Psoas muscle (tissue), 8 donors: ENCODE results near the gene CASKIN1. TPM values are rescaled to one million over a fixed set of nuclear protein-coding genes. Genes with fewer than 3 reads are reported as not detected.

Experiments used
- ATAC-seq, 4 donors: fragments of 200-7000 bp; cut with Tn5 transposase; one replicate each; pipeline ENCODE4 v1.9.1; 2020; ENCODE audit warnings: moderate library complexity in 3 of 4, mild to moderate bottlenecking in 2 of 4
- DNase-seq, 2 donors: peaks; one replicate each; pipeline ENCODE4 v3.0.0-alpha.2; 2020
- H3K27ac ChIP-seq: fragments of 200-600 bp; one replicate; pipeline ENCODE4 v1.8.0; 2022
- H3K27me3 ChIP-seq, 3 donors: fragments of 200-600 bp in 1 of 3; one replicate each; pipeline versions ENCODE4 v1.6.1 to v1.8.0; 2013 to 2022; ENCODE audit warnings: low read length in 2 of 3, mild to moderate bottlenecking in 2 of 3, moderate library complexity in 1 of 3; ENCODE audit not compliant: insufficient read depth in 3 of 3
- H3K36me3 ChIP-seq, 2 donors: fragments of 200-600 bp in 1 of 2; one replicate each; pipeline versions ENCODE4 v1.6.1 to v1.8.0; 2013 to 2022; ENCODE audit warnings: low read depth in 1 of 2, mild to moderate bottlenecking in 1 of 2, moderate library complexity in 1 of 2; ENCODE audit not compliant: insufficient read depth in 1 of 2
- H3K4me1 ChIP-seq: fragments of 200-600 bp; one replicate; pipeline ENCODE4 v1.8.0; 2022
- H3K4me3 ChIP-seq: fragments of 200-600 bp; one replicate; pipeline ENCODE4 v1.8.0; 2022; ENCODE audit warnings: mild to moderate bottlenecking
- H3K9me3 ChIP-seq: fragments of 200-600 bp; one replicate; pipeline ENCODE4 v1.8.0; 2022
- WGBS, 3 donors: extraction: QIAGEN DNeasy Blood & Tissue Kit; methylation state at CpG; one replicate each; pipeline versions ENCODE4 v1.1.6 to v1.1.7; 2013; 5-methylcytosine and 5-hydroxymethylcytosine counted together
- intact Hi-C, 2 donors: fragments of 100-400 bp; cut with DNase I; formaldehyde crosslinking; loops; one replicate each; pipeline versions ENCODE4 v1.11.0 to v1.14.2; 2022
- polyA plus RNA-seq, 3 donors: library from polyadenylated mRNA; stranded (reverse); fragments of 200-250 nt; gene quantifications; one replicate each; pipeline ENCODE4 v1.2.3, GENCODE V29; 2013
- total RNA-seq, 4 donors: library from RNA; stranded (reverse); fragmentation: NEBNext Ultra II Directional in 2 of 4; extraction: Animal tissue kit (Norgen Biotek cat#: 25700) in 2 of 4; gene quantifications; one replicate each; pipeline versions ENCODE4 v1.2.1 to v1.2.4, GENCODE V29; 2021 to 2023
- TF ChIP-seq, protein P1 (sequence below): fragments of 200-600 bp; IDR thresholded peaks from one replicate; pipeline ENCODE4 v1.8.0; 2022; ENCODE audit warnings: antibody characterized with exemption
- donor health status: healthy with polysubstance abuse.
- donor health status: DM: no; HTN: no; CAD: no; lungs with moderate emphysema.
- donor health status: Bipolar disorder and iron deficiency.
- donor health status: healthy.
- donor health status: DM: yes; HTN: yes; CAD: no.
- donor health status: DM: no; HTN: no; CAD: no.
- donor health status: DM: no; HTN: no; CAD: no.
- donor health status: DM: yes; HTN: yes; CAD: no.

Gene CASKIN1
- total and polyA plus RNA-seq, 7 donors = 0.32 to 1.0 (median 0.63) TPM

DNA sequence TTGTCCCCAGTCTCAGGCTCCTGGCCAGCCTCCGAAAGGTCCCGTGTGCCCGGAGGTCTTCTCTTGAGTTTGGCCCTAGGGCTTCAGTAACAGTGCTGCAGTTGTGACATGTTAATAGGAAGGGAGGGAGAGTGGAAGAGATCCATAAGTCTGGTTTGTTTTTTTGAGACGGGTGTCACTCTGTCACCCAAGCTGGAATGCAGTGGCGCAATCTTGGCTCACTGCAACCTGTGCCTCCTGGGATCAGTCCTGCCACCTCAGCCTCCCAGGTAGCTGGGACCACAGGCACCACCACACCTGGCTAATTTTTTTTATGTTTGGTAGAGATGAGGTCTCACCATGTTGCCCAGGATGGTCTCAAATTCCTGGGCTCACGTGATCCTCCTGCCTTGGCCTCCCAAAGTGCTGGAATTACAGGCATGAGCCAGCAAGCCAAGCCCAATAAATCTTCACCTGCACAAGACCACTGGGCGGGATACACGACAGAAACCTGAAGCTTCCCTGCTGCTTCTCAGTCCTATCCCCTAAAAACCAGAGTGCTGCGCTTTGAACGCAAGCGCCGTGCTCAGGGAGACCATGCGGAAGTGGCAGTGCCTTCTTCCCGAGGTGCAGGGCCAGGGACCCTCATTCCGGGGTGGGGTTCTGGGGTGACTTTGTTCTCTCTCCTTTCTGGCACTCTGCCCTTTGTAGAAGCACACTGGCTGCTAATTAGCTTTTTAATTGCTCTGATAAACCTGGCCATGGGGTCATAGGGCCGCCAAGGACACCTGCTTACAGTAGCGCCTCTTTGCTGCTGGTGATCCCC lies 29.9 kb downstream of the CASKIN1 start:
- intact Hi-C loops = no loop called here
- 85 to 89% (median 87%) methylated on average over 17 of the region's 17 CpGs for WGBS, 3 donors
- peaks cover 2% of the 10 kb centered on the region for H3K4me1 ChIP-seq
- TF ChIP-seq, protein P1, sequence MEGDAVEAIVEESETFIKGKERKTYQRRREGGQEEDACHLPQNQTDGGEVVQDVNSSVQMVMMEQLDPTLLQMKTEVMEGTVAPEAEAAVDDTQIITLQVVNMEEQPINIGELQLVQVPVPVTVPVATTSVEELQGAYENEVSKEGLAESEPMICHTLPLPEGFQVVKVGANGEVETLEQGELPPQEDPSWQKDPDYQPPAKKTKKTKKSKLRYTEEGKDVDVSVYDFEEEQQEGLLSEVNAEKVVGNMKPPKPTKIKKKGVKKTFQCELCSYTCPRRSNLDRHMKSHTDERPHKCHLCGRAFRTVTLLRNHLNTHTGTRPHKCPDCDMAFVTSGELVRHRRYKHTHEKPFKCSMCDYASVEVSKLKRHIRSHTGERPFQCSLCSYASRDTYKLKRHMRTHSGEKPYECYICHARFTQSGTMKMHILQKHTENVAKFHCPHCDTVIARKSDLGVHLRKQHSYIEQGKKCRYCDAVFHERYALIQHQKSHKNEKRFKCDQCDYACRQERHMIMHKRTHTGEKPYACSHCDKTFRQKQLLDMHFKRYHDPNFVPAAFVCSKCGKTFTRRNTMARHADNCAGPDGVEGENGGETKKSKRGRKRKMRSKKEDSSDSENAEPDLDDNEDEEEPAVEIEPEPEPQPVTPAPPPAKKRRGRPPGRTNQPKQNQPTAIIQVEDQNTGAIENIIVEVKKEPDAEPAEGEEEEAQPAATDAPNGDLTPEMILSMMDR = no peak
- H3K9me3 ChIP-seq = no peaks in the 10 kb centered on the region
- DNase-seq (no peak), ATAC-seq (no peak)
- H3K4me3 ChIP-seq = no peak overlapping the region
- H3K36me3 ChIP-seq = peaks cover 3 to 39% of the 10 kb centered on the region in 2 donors
- no peaks in the 10 kb centered on the region for H3K27me3 ChIP-seq
- H3K27ac ChIP-seq = no peak overlapping the region

DNA sequence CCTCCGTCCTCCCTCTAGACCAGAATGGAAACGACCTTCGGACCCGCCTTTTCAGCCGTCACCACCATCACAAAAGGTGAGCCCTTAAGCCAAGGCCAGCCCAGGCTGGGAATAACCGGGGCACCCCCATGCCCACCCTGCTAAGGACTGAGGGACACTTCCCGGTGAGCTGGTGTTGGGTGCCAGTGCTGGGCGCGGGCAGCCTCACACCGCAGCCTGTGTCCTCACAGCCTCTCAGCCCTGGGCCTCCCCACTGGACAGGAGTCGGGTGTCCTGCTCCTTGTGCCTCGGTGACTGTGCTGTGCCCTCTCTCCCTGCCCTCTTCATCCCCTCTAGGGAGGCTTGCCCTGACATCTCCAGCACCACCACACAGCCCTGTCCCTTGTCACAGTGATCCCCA lies 30.5 kb downstream of the CASKIN1 start:
- H3K36me3 ChIP-seq = peaks cover 3 to 33% of the 10 kb centered on the region in 2 donors
- WGBS, 3 donors = 94 to 98% (median 95%) methylated on average over 12 of the region's 12 CpGs
- intact Hi-C loops = no loop called here
- no peak for DNase-seq
- no peak overlapping the region for H3K27ac ChIP-seq
- H3K9me3 ChIP-seq = no peaks in the 10 kb centered on the region
- TF ChIP-seq, protein P1 = no peak
- no peak for ATAC-seq
- H3K4me3 ChIP-seq = no peak overlapping the region
- H3K4me1 ChIP-seq = peaks cover 5% of the 10 kb centered on the region
- no peaks in the 10 kb centered on the region for H3K27me3 ChIP-seq

DNA sequence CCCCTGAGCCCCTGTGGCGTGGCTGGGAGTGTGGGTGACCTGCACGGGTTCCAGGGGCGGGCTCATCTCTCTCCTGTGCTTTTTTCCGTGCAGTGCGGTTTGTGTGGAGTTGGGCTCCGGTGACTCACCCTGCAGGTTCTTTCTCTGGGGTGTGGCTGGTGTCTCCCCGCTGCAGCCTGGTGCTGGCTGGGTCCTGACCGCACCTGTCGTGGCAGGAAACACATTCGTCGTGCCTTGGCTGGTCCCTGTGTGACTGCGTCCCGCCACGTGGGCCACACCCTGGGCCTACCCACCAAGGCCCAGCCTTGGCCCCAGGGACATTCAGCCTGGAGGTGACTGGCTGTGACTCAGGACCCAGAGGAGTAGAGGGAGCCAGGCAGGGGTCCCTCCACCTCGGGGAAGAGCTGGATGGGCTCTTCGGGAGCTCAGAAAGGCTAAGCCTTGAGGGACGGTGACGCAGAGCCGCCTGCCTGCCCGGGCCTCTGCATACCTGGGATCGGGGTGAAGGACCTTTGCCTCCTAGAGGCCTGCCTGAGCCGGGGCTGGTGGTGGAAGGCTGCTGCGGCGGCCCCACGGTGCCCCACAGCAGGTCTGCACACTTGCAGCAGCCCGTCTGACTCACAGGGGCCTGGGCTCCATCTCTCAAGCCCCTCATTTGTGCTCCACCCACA lies 33.1 kb downstream of the CASKIN1 start:
- WGBS, 3 donors = 86 to 91% (median 89%) methylated on average over 26 of the region's 26 CpGs
- no peak overlapping the region for H3K27ac ChIP-seq
- no peaks in the 10 kb centered on the region for H3K9me3 ChIP-seq
- intact Hi-C loops = no loop called here
- no peak overlapping the region for H3K4me3 ChIP-seq
- ATAC-seq (no peak), DNase-seq (no peak)
- H3K36me3 ChIP-seq = peaks cover 3 to 24% of the 10 kb centered on the region in 2 donors
- TF ChIP-seq, protein P1 = no peak
- no peaks in the 10 kb centered on the region for H3K27me3 ChIP-seq
- H3K4me1 ChIP-seq = peaks cover 16% of the 10 kb centered on the region

DNA sequence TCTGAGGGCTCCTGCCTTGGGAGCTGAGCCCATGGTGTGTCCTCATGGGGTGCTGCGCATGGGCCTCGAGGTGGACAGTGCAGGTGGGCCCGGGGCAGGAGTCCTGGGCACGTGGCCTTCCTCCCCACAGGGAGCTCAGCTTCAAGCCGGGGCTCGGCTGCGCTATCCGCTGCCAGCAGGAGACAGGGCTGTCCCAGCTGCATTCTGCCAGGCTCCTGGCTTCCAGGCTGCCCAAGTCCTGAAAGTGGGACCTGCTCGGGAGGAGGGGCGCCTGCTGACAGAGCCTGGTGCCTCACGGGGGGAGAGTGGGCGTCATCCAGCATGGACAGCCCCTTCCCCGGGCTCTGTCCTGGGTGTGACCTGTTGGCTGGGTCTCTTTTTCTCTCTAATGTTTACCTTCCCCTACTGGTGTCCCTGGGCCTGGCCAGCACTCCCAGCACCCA lies 33.7 kb downstream of the CASKIN1 start:
- Histone ChIP-seq H3K4me1 (peaks cover 22% of the 10 kb centered on the region), H3K27me3 (no peaks in the 10 kb centered on the region), H3K36me3 (peaks cover 0 to 18% of the 10 kb centered on the region in 2 donors), H3K4me3 (no peak overlapping the region), H3K27ac (no peak overlapping the region), H3K9me3 (no peaks in the 10 kb centered on the region)
- DNase-seq = no peak
- TF ChIP-seq, protein P1 = no peak
- intact Hi-C loops = no loop called here
- WGBS, 3 donors = 75 to 84% (median 80%) methylated on average over 12 to 13 of the region's 13 CpGs
- no peak for ATAC-seq
